NCI-H69 (cell line): ENCODE data around the gene LAGE3.
A peak's percentile ranks its signal among the peaks of the same experiment; 100 is the strongest.

Experiments used
- DNase-seq: peaks from one replicate; lab custom pipeline; 2025; lab: John Stamatoyannopoulos, UW

Gene LAGE3, protein sequence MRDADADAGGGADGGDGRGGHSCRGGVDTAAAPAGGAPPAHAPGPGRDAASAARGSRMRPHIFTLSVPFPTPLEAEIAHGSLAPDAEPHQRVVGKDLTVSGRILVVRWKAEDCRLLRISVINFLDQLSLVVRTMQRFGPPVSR

DNA sequence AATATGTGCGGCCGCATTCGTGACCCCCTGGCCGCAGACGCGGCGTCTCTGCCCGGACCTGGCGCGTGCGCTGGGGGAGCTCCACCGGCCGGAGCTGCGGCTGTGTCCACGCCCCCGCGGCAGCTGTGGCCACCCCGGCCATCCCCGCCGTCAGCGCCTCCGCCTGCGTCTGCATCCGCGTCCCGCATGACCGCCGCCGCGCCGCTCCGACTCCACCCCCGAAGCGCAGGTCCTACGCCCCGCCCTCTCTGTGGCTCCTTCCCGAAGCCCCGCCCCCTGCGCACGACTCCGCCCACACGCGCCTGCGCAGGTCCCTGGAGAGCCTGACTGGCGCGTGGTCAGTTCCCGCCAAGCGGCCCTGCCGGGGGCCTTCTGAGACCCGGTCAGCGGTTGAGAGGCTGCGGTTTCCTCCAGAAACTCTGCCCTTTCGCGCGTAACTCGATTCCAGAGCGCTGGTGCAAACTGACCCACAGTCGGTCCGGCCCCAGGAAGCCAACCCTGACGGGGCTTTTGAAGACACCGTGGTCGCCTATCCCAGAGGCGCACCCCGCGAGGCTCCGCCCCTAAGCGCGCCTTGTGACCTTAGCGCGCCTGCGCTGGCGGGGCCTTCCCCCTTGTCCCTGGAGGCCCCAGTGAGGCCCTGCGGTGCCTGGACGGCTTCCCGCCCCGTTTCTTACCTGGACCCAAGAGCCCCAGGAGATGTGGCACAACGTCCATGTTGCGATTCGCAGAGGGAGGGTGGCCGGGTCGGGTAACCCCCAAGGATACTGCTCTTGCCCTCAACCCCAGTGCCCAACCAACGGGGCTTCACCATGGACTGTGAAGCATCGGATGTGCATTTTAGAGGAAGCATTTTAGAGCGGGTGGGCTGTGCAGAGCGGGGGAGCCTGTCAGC, at the start of gene LAGE3:
LAGE3 (minus strand) TSS at position 554 of the 895 bp plus-strand sequence; CDS start at position 188, 366 bp downstream.
- DNase-seq: peak; percentile 91

DNA sequence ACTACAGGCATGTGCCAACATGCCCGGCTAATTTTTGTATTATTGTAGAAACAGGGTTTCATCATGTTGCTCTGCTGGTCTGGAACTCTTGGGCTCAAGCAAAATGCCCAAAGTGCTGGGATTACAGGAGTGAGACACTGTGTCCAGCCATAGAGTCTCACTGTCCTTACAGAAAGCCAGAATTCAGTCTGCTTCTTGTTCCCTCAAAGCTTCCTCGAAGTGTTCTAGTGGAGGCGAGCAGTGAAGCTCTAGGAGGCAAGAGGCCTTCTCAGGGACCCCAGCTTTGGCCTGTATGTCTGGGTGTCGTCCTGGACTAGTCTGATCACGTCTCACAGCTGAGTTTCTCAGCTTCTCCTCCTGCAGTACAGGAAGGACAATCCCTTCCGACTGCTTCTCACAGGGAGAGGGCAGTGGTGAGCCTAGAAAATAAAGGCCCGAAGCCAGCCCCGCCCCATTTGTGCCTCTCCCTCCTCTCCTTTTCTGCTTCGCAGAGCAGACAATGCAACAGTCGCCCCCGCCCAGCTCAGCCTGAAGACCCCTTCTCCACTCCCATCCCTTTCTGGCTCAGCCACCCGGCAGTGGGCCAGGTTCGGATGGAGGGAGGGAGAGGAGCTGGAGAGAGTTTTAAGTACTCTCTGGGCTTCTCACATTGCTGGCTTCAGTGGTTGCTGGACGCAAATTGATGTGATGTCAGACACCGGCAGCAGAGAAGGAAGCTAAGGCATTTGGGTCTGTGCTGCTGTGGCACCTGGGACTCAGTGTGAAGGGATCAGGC, 48.0 kb upstream of the LAGE3 start:
- DNase-seq: peak; percentile 81

DNA sequence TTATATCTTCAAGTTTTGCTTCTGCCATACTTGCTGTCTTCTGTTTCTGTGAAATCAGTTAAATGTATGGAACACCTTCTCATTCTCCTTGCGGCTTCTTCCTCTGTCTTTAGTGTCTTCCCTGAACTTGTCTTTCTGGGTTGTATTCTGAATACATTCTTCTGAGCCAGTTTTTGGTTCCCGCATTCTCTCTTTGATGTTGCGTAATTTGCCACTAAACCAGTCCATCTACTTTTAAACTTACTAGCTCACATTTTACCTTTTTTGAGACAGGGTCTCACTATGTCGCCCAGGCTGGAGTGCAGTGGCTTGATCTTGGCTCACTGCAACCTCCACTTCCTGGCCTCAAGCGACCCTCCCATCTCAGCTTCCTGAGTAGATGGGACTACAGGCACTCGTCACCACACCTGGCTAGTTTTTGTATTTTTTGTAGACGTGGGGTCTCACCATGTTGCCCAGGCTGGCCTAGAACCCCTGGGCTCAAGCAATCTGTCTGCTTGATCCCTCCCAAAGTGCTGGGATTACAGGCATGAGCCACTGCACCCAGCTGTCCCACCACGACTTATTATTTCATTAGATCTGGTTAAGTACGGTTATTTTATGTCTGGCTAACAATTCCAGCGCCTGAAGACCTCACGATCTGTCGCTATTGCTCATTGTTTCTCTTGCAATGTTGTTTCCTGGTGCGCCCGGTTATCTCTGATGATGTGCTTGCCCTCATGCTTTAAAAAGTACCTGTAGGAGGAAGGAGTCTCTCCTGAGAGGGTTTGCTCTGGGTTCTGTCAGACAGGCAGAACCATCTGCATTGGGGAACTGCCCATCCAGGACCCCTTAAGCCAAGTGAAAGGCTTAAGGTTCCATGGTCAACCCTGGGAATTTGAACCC, 46.8 kb upstream of the LAGE3 start:
- no peak for DNase-seq

DNA sequence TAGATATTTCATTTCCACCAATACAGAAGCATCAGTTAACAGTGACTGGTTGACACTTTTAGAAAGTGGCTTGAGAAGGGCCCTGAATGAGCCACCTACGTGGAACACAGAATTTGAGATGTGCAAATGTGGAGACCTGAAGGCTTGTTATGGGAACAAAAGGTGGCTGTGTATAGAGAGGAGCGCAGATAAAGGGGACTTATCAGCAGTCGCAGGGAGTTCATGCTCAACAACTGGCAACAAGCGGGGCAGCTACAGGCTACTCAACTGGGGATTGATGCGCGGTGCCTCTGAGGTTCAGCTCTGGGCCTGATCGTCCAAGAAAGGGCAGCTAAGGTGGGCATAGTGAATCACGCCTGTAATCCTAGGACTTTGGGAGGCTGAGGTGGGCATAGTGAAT, 40.3 kb upstream of the LAGE3 start:
- DNase-seq: no peak

DNA sequence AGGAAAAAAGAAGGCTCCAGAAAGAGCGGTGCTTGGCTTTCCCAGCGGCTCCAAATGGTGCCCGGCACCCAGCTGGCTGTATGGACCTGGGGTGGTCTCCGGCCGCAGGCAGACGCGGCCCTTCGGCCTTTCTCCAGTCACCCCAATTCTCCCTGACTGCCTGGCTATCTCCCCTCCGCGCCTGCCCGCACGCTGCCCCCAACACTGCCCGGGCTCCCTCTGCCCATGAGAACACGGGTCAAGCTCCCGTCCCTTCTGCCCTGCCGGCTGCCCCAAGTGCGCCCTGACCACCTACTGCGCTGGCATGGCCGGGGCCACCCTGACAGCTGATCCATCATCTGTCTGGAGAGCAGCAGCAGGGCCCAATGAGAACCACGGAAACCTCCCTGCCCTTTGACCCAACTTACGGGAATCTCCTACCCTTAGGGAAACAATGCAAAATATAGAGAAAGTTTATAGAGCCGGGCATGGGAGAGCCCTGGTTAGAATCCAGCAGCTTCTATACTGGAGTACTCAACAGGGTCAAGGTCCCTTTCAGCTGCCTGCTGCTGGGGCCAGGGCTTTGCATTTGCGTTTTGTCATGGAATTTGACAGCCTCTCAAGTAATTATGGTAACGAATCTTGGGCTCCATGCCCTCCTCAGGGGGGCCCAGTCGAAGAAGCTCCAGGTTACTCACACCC, 38.2 kb upstream of the LAGE3 start:
- DNase-seq: no peak

DNA sequence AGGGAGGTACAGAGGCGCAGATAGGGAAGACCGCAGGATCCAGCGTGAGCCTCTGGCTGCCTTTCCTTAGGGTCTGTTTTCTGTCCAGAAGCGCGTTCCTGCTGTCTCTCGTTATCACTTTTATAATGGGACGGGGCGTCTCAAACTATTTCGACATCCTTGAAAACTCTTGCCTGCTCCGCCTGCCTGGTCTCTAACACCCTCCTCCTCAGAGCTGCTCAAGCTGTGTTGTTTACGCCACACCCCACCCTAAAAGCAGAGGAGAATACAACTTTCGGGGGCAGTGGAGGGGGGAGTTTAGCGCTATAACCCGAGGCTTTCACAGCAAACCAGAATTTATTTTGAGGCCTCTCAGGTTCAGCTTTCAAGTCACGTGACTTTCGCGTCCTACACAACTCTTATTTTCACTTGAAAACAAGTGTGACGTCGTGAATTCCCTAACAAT, 37.6 kb upstream of the LAGE3 start:
- DNase-seq: no peak

DNA sequence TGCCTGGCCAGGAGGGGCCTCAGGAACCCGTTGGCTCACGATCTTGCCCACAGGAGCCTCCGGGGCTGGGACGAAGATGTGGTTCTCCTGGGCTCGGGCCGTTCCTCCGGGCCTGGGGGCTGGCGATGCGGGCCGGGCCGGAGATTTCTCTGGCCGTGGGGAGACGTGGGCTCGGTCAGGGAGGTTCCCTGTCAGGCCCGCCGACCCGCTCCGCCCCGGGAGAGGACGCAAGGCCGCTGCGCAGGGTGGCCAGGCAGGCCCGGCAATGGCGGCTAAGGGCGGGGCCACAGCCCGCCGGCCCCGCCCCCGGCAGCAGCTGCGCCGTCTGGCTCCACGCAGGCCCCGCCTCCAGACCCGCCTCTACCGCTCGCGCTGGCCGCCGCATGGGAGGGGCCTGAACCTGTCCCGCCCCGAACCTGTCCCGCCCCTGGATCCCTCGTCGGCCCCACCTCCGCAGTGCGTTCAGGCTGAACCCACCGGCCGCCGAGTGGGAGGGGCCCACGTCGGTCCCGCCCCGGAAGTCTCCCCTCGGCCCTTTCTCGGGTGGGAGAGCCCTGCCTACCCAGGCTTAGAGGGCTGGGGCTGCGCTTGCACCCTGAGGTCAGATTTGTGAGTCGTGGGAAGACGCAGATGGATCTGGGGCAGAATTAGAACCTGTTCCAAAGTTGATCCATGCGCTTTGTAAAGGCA, 37.0 kb upstream of the LAGE3 start, which contains the start of gene FAM3A:
FAM3A (minus strand) TSS at position 267 of the 690 bp plus-strand sequence. CDS start 460 bp downstream, outside the sequence.
- peak; percentile 93 for DNase-seq

DNA sequence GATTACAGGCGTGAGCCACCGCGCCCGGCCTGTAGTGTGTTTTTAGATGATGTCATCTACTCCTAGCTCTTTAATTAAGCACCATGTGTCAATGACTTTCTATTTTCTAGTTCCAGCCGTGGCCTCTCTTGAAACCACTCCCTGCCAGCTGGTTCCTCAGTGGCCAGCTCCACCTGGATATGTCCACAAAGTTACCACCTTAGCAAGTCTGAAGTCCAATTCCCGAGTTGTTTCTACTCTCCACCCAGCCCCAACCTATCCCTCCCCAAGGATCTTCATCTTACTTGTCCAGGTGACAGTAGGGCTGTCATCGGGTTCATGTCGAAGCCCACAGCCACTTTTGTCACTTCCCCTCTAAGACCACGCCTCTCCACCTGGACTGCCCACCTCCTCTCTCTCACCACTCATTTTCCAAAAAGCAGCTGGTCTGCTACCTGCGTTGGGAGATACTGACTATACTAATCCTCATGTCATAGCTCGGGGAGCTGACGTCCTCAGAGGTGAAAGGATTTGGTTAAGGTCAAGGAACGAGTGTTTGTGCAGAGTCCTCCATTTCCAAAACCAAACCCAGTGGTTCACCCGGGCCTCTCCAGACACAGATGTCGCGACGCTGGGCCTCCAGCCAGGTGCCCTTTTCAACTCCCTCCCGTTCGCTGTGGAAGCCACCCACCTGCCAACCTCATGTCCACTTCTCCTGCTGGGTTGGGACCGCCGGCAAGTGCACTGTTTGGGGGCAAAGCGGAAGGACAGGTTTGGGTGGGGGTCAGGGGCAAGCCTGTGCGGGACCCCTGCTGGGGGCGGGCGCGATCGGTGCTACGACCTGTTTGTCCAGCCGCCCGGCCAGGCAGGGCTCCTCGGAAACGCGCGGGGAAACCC, 36.2 kb upstream of the LAGE3 start:
- DNase-seq: peak; percentile 55

DNA sequence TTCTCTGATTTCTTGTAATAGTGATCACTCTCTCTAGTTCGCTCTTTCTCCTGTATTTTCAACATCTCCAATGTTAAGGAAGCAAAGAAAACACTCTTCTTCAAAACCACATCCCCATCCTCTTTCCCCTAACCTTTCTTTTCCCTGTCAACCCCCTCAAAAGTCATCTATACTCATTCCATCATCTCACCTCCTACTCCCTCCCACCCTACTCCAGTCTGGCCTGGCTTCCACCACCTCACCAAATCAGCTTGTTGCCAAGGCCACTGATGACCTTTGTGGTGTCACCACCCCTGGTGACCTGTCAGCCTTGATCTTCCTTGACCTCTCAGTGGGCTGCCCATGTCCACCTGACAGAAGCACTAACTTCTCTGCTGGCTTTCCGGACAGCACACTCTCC, 34.6 kb upstream of the LAGE3 start:
- no peak for DNase-seq

DNA sequence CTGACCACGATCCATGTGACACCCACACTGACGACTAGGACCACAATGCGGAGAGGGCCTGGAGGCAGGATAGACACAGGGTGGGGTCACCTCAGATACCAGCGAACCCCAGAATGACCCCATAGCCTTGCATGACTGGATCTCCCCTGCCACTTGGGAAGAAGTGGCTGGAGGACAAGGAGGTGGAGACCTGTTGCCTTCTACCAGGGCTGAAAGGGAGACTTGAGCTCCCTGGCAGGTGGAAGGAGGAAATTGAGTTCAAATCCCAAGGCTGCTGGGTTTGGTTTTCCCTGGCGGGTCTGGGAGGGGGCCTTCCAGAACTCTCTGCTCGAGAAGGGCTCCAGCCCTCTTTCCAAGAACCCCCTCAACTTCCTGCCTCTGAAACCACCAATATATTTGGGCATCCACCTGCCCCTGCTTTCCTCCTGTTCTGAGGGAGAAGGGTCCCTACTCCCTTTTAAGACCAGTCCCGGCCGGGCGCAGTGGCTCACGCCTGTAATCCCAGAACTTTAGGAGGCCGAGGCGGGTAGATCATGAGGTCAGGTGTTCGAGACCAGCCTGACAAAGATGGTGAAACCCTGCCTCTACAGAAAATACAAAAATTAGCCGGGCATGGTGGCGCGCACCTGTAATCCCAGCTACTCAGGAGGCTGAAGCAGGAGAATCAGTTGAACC, 33.9 kb upstream of the LAGE3 start:
- DNase-seq: no peak

DNA sequence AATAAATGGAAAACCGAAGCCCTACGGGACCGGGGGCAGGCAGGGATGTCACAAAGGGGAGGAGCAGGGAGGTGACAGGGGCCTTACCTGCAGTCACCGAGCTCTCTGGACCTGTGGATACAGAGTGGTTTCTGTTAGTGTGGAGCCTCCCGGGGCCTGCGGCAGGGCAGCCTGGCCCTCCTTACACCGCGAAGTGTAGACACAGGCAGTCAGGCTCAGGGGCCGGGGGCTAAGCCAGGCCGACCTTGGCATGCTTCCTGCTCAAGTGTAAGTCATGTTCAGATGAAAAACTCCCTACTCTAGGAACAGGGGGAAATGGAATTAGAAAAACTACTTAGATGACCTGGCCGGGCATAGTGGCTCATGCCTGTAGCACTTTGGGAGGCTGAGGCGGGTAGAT, 32.7 kb upstream of the LAGE3 start:
- DNase-seq: no peak

DNA sequence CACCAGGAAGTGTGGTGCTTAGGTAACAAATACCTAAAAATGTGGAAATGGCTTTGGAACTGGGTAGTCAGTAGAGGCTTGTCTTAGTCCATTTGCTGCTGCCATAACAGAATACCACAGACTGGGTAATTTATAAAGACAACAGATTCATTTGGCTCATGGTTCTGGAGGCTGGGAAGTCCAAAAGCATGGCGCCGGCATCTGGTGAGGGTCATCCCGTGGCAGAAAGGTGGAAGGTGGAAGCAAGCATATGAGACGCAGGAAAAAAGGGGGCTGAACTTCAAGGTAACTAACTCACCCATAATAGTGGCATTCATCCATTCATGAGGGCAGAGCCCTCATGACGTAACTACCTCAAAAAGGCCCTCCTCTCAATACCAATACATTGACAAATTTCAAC, 30.4 kb upstream of the LAGE3 start:
- DNase-seq: no peak

DNA sequence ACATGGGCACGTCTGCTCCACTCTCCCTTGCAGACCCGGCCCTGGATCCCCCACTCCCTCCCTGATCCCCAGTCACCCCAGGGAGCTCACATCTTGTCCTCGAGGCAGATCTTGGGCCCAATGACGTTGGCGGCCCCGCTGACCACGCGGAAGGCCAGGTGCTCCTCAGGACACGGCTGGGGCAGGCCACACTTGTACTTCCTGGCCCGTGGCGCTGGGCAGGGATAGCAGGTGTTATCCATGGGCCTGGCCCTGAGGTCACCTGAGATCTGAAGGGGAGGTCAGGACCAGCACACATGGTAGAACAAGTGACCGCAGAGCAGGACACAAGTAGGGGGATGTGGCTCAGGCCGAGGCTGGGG, 29.3 kb upstream of the LAGE3 start:
- no peak for DNase-seq

DNA sequence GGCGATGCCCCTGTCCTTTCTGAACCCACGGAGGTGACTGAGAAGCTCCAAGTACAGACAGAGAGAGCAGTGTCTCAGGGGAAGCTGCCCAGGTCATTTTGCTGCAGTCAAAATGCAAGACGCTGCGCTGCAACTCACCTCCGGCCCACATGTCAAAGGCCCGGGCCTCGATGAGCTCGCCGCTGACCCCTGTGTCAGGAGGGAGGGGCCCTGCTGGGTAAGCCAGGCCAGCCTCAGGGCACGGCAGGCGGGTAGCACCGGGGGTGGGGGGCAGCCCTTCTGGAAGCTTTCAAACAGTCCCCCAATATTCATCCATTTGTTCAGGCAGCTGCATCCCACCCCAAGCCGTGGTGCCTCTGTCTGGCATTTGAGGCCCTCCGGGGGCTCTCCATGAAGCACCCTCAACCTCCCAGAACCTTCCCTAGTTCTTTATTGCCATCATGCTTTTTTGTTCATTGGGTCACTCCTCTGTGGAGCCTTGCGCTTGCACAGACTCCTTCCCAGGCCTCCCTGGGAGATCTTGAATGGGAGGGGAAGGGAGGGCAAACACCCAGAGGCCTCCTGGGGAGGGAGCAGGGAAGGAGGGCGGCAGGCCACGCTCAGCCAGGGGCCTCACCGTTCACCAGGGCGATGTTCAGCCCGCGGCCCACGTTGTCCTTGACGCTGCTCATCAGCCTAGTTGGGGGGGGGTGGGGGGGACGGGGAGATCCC, 28.7 kb upstream of the LAGE3 start:
- no peak for DNase-seq

DNA sequence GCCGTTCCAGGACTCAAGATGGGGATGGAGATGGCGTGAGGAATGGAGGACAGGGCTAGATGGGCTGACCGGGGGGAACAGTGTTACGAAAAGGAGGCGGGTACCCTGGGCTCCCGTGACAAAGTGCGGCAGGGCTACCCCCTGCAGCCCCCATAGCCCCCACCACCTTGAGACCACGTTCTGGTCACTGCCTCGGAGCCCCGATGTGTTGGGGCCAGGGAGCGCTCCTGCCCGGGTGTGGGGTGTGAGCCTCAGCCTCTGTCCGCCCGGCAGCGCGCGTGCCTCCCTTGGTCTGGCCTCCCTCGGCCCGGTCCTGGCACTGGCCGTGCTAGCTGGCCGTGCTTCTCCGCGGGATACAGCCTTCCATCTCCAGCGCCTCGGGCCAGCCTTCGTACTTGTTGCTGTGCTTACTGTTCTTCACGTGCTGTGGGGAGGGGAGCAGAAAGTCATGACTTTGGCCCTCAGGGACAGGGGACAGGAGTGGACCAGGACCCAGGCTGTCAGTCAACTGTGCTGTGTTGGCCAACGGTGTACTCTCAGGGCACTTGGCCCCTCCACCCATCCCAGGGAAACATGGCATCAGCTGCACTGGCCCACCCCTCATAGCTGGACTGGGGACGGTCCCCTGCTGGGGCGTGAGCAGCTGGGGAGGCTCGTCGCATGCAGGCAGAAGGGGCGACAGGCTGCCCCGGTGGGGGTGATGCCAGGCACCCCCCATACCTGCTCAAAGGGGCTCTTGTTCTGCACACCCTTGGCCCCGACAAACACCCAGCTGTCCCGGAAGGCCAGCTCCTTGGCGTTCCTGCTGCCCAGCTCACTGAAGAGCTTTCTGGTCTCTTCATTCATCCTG, 27.6 kb upstream of the LAGE3 start:
- no peak for DNase-seq

DNA sequence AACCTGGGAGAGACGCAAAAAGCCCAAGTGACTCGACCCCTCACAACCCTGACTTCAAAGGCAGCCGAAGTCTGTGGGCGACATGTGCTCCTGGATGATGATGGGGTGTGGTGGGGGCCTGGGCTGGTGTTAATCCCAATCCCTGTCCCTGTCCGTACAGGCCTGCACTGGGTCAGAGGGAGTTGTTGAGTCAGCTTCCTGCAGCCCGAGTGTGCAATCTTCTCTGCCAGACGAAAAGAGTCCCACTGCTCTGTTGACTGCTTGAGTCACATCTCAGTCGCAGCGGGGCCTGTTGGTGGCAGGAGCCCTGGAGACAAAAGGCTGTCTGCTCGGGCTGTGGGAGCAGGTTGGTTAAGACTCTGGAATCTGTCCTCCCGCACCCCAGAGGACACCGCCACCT, 26.7 kb upstream of the LAGE3 start:
- no peak for DNase-seq

DNA sequence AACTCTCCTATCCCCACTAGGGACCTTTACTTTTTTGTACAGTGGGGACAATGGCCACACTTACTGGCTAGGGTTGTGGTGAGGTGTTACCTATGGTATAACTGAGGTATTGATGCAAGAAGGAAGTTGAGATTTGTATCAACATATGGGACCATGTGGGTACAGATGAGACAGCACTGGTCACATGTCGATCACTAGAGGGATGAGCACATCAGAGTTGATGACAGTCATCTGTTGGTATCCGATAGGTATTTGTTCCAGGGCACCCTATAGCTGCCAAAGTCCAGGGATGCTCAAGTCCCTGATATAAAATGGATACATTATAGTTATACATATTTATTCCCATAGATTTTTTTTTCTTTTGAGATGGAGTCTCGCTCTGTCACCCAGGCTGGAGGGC, 23.9 kb upstream of the LAGE3 start:
- DNase-seq: no peak
